SU-DHL-6 (cell line): ENCODE measurements around the gene ERICH4.

Experiments used
- H2AFZ ChIP-seq: fragments of 200-600 bp; sonication (generic); 2 replicates; pipeline ENCODE4 v1.6.1; 2014; ENCODE audit warnings: low read depth, mild to moderate bottlenecking, moderate library complexity, mixed read lengths, antibody characterized with exemption, low read length; ENCODE audit not compliant: severe bottlenecking
- H3F3A ChIP-seq: fragments of 200-600 bp; shearing (Covaris generic); 2 replicates; pipeline ENCODE4 v1.6.0; 2016; ENCODE audit warnings: antibody characterized with exemption, mild to moderate bottlenecking; ENCODE audit not compliant: insufficient read depth
- H3K27ac ChIP-seq: fragments of 200-600 bp; sonication (generic); 2 replicates; pipeline ENCODE4 v1.5.1; 2016; ENCODE audit warnings: low read depth, mild to moderate bottlenecking, low read length, moderate library complexity, mixed read lengths
- H3K27me3 ChIP-seq: fragments of 200-600 bp; sonication (generic), shearing (Covaris generic); 2 replicates; pipeline ENCODE4 v1.6.0; 2014; ENCODE audit warnings: mild to moderate bottlenecking, low read length
- H3K36me3 ChIP-seq: fragments of 200-600 bp; sonication (generic); 2 replicates; pipeline ENCODE4 v1.6.1; 2014; ENCODE audit warnings: mild to moderate bottlenecking, low read length, mixed read lengths
- H3K4me2 ChIP-seq: fragments of 300-600, 200-600 bp; shearing (Covaris generic), sonication (generic); 2 replicates; pipeline ENCODE4 v1.6.0; 2014; ENCODE audit warnings: low read length, low read depth, mild to moderate bottlenecking; ENCODE audit not compliant: poor library complexity, severe bottlenecking
- H3K4me3 ChIP-seq: fragments of 200-600 bp; sonication (generic); 2 replicates; pipeline ENCODE4 v1.5.1; 2014; ENCODE audit warnings: antibody characterized with exemption, low read length, mild to moderate bottlenecking, mixed read lengths; ENCODE audit not compliant: insufficient read depth, poor library complexity, severe bottlenecking
- H3K79me2 ChIP-seq: fragments of 200-600 bp; sonication (generic); 2 replicates; pipeline ENCODE4 v1.6.1; 2014; ENCODE audit warnings: mild to moderate bottlenecking, low read length, moderate library complexity; ENCODE audit not compliant: insufficient read depth
- H3K9ac ChIP-seq: fragments of 200-600 bp; sonication (generic); 2 replicates; pipeline ENCODE4 v1.7.0; 2014; ENCODE audit warnings: mild to moderate bottlenecking, low read length
- H3K9me2 ChIP-seq: fragments of 200-600 bp; sonication (generic); replicated peaks from 2 replicates; pipeline ENCODE4 v1.6.1; 2014; ENCODE audit warnings: low read length; ENCODE audit not compliant: insufficient read depth
- H3K9me3 ChIP-seq: fragments of 200-600 bp; sonication (generic); 2 replicates; pipeline ENCODE4 v1.6.1; 2014; ENCODE audit warnings: low read length, mixed read lengths; ENCODE audit not compliant: insufficient read depth
- H4K20me1 ChIP-seq: fragments of 200-600 bp; sonication (generic); 2 replicates; pipeline ENCODE4 v1.6.1; 2014; ENCODE audit warnings: low read depth, mild to moderate bottlenecking, antibody characterized with exemption, low read length, moderate library complexity, mixed read lengths
- CTCF ChIP-seq: fragments of 200-600 bp; sonication (generic); IDR thresholded peaks from one replicate; pipeline ENCODE4 v1.5.1; 2017; ENCODE audit warnings: antibody characterized with exemption, mild to moderate bottlenecking, low read length, moderate library complexity; ENCODE audit not compliant: insufficient read depth, poor library complexity, severe bottlenecking
- EZH2phosphoT487 ChIP-seq: fragments of 200-600 bp; sonication (generic), shearing (Covaris generic); conservative IDR thresholded peaks from 2 replicates; pipeline ENCODE4 v1.6.1; 2018; ENCODE audit warnings: mild to moderate bottlenecking, antibody characterized with exemption, low read length, moderate library complexity, mixed read lengths

Gene ERICH4

GRCh38 chr19:41441321-41441945 is 1.5 kb upstream of the ERICH4 start:
- no peak overlapping the region for H3K9ac ChIP-seq
- no peak overlapping the region for H3K4me2 ChIP-seq

DNA sequence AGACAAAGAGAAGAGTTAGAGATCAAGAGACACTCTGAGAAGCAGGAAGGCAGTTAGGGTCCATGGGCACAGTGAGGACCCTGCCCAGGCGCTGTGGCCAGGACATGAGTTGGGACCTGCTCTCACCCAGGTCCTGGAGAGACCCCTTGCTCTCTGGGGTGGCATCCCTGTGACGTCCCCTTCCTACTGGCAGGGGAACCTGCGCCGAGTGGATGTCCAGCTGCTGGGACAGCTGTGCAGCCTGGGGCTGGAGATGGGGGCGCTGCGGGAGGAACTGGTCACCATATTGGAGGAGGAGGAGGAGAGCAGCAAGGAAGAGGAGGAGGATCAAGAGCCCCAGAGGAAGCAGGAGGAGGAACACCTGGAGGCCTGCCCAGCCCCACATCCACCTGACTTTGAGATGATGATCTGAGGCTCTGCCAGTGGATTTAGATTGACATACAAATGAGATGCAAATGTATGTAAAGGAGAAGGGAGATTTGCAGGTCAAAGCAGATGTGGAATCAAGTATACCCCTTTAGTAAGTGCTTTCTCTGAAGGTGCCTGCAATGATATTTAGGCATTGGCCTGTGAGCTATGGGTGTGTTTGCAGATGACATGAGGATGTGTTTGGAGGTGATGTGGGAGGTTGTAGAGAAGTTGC is 978 bp downstream of the ERICH4 start:
- no peaks in the 10 kb centered on the region for H3K27me3 ChIP-seq
- H3K9me2 ChIP-seq = no peaks in the 10 kb centered on the region
- H3K79me2 ChIP-seq = peaks cover 5% of the 10 kb centered on the region
- no peak overlapping the region for H3K4me2 ChIP-seq
- H2AFZ ChIP-seq = no peak overlapping the region
- H4K20me1 ChIP-seq = no peaks in the 10 kb centered on the region
- no peak overlapping the region for H3K27ac ChIP-seq
- H3F3A ChIP-seq = no peaks in the 10 kb centered on the region
- no peak overlapping the region for H3K9ac ChIP-seq
- H3K36me3 ChIP-seq = no peaks in the 10 kb centered on the region
- no peaks in the 10 kb centered on the region for H3K9me3 ChIP-seq
- no peak overlapping the region for H3K4me3 ChIP-seq
- TF ChIP-seq CTCF (no peak), EZH2phosphoT487 (no peak)

More at GRCh38 chr19:41441321-41441945, 1.5 kb upstream of the ERICH4 start:
- H3K36me3 ChIP-seq = no peaks in the 10 kb centered on the region
- no peaks in the 10 kb centered on the region for H3K9me3 ChIP-seq
- no peak overlapping the region for H2AFZ ChIP-seq
- no peak overlapping the region for H3K4me3 ChIP-seq
- H3K27ac ChIP-seq = no peak overlapping the region
- no peaks in the 10 kb centered on the region for H3K9me2 ChIP-seq
- H3K27me3 ChIP-seq = no peaks in the 10 kb centered on the region
- H3F3A ChIP-seq = no peaks in the 10 kb centered on the region
- H3K79me2 ChIP-seq = peaks cover 11% of the 10 kb centered on the region
- TF ChIP-seq CTCF (no peak), EZH2phosphoT487 (no peak)
- no peaks in the 10 kb centered on the region for H4K20me1 ChIP-seq

DNA sequence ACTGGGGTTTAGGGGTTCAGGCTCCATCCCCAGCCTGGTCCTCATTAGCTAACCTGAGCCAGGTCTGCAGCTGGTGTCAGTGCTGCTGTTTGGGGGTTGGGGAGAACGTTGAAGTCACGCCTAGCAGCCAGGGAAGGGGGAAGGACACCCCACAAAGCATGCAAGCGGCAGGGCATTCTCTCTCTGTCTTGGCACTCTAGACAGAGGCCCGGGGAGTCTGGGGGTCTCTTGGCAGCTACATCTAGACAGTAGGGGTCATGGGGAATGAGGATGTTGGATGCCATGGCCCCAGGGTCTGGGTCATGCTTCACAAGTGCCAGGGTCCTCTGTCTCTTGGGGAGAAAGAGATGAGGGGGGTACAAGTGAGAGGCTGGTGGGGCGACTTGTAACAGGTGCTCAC is 2.6 kb downstream of the ERICH4 start:
- no peaks in the 10 kb centered on the region for H3K27me3 ChIP-seq
- H3K36me3 ChIP-seq = no peaks in the 10 kb centered on the region
- no peaks in the 10 kb centered on the region for H3K9me3 ChIP-seq
- H2AFZ ChIP-seq = no peak overlapping the region
- H4K20me1 ChIP-seq = no peaks in the 10 kb centered on the region
- H3K79me2 ChIP-seq = no peaks in the 10 kb centered on the region
- no peaks in the 10 kb centered on the region for H3F3A ChIP-seq
- H3K4me2 ChIP-seq = no peak overlapping the region
- TF ChIP-seq CTCF (no peak), EZH2phosphoT487 (no peak)
- H3K27ac ChIP-seq = no peak overlapping the region
- H3K4me3 ChIP-seq = no peak overlapping the region
- H3K9ac ChIP-seq = no peak overlapping the region
- no peaks in the 10 kb centered on the region for H3K9me2 ChIP-seq
